Measurements from ENCODE around the gene L2HGDH.
"Not testable (repeated sequence)": the region's sequence is repeated elsewhere in the genome, so short reads cannot be mapped to it uniquely, and the experiment has no call there.

L2HGDH gene

DNA sequence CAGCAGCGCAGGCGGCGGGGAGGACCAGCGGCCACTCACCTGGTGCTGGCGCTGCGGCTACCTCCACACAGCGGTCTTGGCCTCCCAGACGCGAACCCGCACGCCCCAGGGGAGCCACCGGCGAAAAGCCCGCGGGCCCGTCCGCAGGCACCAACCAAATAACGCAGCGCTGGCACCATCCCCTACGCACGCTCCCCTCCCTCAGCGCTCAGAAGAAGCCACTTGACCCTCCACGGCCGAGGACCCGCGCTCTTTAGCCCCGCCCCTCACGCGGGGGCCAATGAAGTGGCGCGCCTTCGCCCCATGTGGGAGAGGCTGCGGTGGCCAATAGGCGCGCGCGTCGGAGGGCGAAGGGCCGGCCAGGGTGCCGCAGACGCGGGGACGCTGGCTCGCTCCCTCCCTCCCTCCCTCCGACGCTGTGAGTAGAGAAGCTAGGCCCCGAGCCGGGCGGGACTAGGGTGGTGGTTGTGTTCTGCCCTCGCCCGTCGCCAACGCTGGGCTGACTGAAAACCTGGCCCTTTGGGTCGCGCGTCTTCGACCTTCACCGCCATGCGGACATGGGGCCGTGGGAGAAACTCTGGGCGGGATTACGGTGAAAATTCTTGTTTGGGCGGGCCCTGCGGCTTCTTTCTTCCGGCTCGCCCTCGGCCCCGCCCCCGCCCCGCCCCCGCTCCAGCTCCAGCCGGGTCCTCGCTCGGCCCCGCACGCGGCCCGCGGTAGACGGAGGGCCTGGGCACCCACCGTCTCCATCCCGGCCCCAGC, at the start of gene L2HGDH, which contains the start of gene DMAC2L:
Gene L2HGDH (minus strand): TSS at position 258 of the 762 bp plus-strand sequence. CDS start 79 bp downstream, at position 179.
Gene DMAC2L (plus strand): TSS at position 353 of the 762 bp plus-strand sequence. CDS start 9,164 bp downstream, outside the sequence.
- Mint-ChIP-seq H3K9me3 (no peaks in the 10 kb centered on the region), H3K27ac (peak within 1 kb of the TSS; percentile 99), H3K4me1 (ENCODE audit: low read depth) (peaks cover 46% of the 10 kb centered on the region), H3K27me3 (no peaks in the 10 kb centered on the region), H3K4me3 (peak within 1 kb of the TSS; percentile 89), H3K36me3 (ENCODE audit: low read depth) (peaks cover 58% of the 10 kb centered on the region)
- DNase-seq, result peak; percentile 93

DNA sequence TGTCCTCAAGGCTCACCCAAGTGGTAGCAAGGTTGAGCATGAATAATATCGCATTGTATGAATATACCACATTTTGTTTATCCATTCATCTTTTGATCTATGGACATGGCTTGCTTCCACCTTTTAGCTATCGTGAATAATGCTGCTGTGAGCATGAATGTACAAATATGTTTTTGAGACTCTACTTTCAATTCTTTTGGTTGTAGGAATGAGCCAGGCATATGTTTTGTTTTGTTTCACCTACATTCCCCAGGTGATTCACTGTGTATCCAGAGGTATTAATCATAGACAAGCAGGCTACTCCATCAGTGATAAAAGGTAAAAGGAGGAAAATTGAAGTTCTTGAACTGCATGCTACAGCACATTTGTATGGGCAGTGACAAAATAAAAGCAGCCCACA, 48.8 kb upstream of the L2HGDH start:
- Mint-ChIP-seq H3K9me3 (peaks cover 5% of the 10 kb centered on the region), H3K4me1 (ENCODE audit: low read depth) (peaks cover 26% of the 10 kb centered on the region), H3K27me3 (no peaks in the 10 kb centered on the region), H3K36me3 (ENCODE audit: low read depth) (peaks cover 30% of the 10 kb centered on the region), H3K27ac (no peak overlapping the region), H3K4me3 (no peak overlapping the region)
- no peak for DNase-seq

DNA sequence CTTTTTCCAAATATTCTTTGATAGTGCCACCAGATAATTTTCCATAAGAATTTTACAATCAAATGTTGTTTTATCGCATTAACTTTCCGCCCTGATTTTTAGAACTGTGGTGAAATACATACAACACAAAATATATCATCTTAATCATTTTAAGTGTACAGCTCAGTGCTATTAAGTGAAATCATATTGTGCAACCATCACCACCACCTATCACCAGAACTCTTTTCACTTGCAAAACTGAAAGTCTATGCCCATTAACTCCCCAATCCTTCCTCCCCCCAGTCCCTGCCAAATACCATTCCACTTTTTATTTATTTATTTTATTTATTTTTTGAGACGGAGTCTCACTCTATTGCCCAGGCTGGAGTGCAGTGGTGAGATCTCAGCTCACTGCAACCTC, 48.1 kb upstream of the L2HGDH start:
- H3K9me3 Mint-ChIP-seq, result peaks cover 5% of the 10 kb centered on the region
- DNase-seq, result no peak
- peaks cover 30% of the 10 kb centered on the region for H3K4me1 Mint-ChIP-seq (ENCODE audit: low read depth)
- no peak overlapping the region for H3K4me3 Mint-ChIP-seq
- H3K27ac Mint-ChIP-seq, result no peak overlapping the region
- no peaks in the 10 kb centered on the region for H3K27me3 Mint-ChIP-seq
- H3K36me3 Mint-ChIP-seq (ENCODE audit: low read depth), result peaks cover 34% of the 10 kb centered on the region

DNA sequence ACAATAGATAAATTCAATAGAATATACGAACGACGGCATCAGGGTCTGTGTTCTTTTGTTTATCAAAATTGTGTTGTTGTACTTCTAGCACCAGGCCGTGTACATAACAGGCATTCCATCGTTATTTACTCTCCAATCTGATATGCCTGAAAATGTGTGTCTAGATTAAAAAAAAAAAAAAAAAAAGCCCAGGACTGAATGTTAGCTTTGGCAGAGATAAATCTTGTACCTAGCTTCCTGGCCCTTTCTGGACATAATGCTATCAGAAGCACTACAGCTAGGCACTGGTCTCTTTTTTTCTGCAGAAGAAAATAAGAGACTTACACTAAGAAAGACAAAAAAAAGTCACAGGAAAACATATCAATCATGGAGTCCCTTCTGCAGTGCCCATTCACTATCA, 47.6 kb upstream of the L2HGDH start:
- peaks cover 34% of the 10 kb centered on the region for H3K36me3 Mint-ChIP-seq (ENCODE audit: low read depth)
- H3K27ac Mint-ChIP-seq, result no peak overlapping the region

DNA sequence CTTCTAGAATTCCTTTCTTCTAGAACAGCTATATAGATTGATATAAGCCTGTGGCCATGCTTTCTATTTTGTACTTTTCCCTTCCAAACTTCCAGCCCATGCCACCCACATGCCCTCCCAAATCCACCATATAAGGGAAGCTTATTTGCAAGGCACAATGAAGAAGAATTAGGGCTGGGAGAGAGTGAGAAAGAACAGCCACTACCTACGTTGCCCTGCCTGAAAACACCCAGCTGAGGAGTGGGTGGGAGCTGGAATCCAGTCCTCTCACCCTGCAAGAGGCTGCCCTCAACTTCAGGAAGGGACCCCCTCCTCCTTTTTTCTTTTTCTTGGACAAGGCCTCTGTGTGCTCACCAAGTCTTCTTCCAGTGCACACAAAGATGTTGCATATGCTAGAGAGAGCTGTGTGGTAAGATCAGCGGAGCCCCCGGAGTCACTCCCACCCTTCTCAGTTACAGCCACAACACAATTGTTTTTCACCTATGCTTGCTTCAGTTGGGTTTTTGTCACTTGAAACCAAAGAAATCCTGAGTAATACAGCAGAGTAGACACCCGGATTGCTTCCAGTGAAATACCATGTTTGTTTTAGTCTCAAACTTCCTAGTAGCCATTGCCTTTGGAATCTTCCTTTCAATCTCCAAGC, 45.8 kb upstream of the L2HGDH start:
- DNase-seq, result no peak
- H3K4me3 Mint-ChIP-seq, result no peak overlapping the region

More for the DNA sequence above, 47.6 kb upstream of the L2HGDH start:
- no peak overlapping the region for H3K4me3 Mint-ChIP-seq
- peaks cover 28% of the 10 kb centered on the region for H3K4me1 Mint-ChIP-seq (ENCODE audit: low read depth)
- no peak for DNase-seq
- peaks cover 5% of the 10 kb centered on the region for H3K9me3 Mint-ChIP-seq
- no peaks in the 10 kb centered on the region for H3K27me3 Mint-ChIP-seq

DNA sequence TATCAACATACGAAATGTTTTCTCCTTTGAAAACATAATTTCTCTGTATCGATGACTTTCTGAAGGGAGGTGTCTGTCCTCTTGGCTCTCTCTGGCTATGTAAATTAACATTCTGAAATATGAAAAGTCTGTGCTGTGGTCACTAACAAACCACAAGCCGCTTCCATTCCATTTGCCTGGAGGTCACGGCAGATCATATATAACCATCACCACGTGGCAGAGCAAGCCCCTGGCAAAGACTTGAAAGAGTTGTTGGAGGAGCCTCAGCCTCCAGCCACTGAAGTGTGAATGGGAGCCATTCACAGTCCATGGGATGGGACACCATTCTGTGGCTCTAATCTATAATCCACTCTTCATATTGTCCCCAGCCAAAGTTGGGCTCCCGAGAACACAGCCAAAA, 45.1 kb upstream of the L2HGDH start:
- Mint-ChIP-seq H3K27me3 (no peaks in the 10 kb centered on the region), H3K4me3 (no peak overlapping the region), H3K36me3 (ENCODE audit: low read depth) (peaks cover 27% of the 10 kb centered on the region), H3K4me1 (ENCODE audit: low read depth) (peaks cover 8% of the 10 kb centered on the region), H3K27ac (no peak overlapping the region), H3K9me3 (no peaks in the 10 kb centered on the region)
- DNase-seq, result no peak

More for the DNA sequence above, 45.8 kb upstream of the L2HGDH start:
- peaks cover 14% of the 10 kb centered on the region for H3K4me1 Mint-ChIP-seq (ENCODE audit: low read depth)
- no peaks in the 10 kb centered on the region for H3K27me3 Mint-ChIP-seq
- H3K9me3 Mint-ChIP-seq, result peaks cover 5% of the 10 kb centered on the region
- H3K27ac Mint-ChIP-seq, result no peak overlapping the region
- peaks cover 33% of the 10 kb centered on the region for H3K36me3 Mint-ChIP-seq (ENCODE audit: low read depth)

DNA sequence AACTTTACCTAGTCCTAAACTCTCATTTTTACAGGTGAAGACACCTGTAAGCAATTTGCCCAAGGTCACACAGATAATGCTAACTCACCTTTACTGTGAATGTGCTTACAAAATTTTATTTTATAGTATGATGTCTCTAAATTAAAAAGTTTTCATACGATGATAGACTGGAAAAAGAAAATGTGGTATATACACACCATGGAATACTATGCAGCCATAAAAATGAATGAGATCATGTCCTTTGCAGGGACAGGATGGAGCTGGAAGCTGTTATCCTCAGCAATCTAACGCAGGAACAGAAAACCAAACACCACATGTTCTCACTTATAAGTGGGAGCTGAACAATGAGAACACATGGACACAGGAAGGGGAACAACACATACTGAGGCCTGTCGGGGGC, 44.3 kb upstream of the L2HGDH start:
- DNase-seq; H3K4me3 Mint-ChIP-seq; H3K27me3 Mint-ChIP-seq; H3K4me1 Mint-ChIP-seq (ENCODE audit: low read depth); H3K9me3 Mint-ChIP-seq; H3K27ac Mint-ChIP-seq: not testable (repeated sequence)
- peaks cover 27% of the 10 kb centered on the region for H3K36me3 Mint-ChIP-seq (ENCODE audit: low read depth)

DNA sequence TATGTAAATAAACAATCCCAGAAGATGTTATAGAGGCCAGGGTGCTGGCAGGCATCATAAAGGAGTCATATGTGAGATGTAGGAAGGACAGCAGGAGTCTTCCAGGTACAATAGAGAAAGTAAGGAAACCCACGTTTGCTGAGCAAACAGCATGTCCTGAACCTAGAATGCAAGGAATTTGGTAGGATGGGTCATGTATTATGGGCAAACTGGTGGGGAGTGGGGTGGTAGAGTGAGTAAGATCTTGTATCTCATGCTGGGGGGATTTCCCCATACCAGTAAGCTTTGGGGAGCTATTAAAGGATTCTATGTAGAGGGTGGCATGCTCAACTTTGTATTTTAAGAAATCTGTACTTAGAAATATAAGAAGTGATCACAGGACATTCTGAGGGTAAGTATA, 43.7 kb upstream of the L2HGDH start:
- H3K9me3 Mint-ChIP-seq, result no peaks in the 10 kb centered on the region
- peaks cover 27% of the 10 kb centered on the region for H3K36me3 Mint-ChIP-seq (ENCODE audit: low read depth)
- no peak for DNase-seq
- H3K27me3 Mint-ChIP-seq, result no peaks in the 10 kb centered on the region
- no peak overlapping the region for H3K4me3 Mint-ChIP-seq
- H3K27ac Mint-ChIP-seq, result no peak overlapping the region
- peaks cover 6% of the 10 kb centered on the region for H3K4me1 Mint-ChIP-seq (ENCODE audit: low read depth)

DNA sequence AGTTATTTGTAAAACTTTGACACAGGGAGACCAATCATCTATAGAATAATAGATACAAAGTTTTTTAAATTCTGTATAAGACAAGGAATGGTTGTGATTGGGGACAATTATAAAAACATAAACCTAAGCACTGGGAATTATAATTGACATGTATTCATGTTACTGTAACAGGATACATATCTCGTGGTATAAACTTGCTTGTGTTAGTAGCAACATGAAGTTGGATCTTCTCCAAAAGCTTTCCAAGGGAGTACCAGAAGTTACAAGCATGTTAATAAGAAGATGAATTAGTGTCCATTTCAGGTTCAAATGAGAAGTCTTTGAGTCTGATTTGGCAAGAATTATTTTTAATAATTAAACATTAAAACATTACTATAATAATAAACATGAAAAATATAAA, 42.5 kb upstream of the L2HGDH start:
- DNase-seq, result no peak
- Mint-ChIP-seq H3K36me3 (ENCODE audit: low read depth) (peaks cover 27% of the 10 kb centered on the region), H3K9me3 (no peaks in the 10 kb centered on the region), H3K27ac (no peak overlapping the region), H3K4me3 (no peak overlapping the region), H3K4me1 (ENCODE audit: low read depth) (peaks cover 4% of the 10 kb centered on the region), H3K27me3 (no peaks in the 10 kb centered on the region)

DNA sequence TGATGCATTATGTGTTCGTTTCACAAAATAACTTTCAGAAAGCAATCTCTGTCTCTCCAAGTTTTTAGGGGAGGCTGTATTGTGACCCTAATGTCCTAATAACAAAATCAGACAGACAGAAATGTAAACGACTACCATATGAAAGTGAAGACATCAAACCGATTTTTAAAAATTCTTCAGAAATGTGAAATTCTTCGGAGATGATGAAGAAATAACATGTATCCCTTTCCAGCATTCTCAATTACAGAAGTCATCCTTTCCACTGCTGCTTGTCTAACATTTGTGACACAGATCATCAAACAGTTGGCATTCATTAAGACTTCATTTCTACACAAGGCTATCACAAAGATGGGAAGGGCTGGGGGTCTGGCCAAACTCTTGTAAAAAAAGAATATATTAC, 41.1 kb upstream of the L2HGDH start:
- Mint-ChIP-seq H3K9me3 (no peaks in the 10 kb centered on the region), H3K36me3 (ENCODE audit: low read depth) (peaks cover 20% of the 10 kb centered on the region), H3K4me1 (ENCODE audit: low read depth) (peaks cover 4% of the 10 kb centered on the region), H3K27me3 (no peaks in the 10 kb centered on the region), H3K4me3 (no peak overlapping the region), H3K27ac (no peak overlapping the region)
- no peak for DNase-seq

DNA sequence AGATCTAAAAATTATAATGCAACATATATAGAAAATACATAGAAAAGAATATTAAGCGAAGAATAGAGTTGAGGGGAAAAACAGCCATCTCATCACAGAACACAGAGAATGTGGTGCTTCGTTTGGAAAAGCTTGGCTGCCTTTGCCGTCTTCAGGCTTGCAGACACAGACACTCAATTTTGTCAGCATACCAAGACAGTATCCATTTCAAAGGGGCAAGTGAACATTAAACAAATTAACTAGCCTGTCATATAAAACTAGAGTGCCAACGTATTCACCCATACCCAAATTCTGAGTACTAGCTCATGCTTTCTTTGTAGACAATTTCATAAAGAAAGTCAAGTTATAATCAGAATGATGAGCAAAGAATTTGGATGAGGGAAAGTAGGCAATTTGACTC, 40.6 kb upstream of the L2HGDH start:
- H3K4me3 Mint-ChIP-seq, result no peak overlapping the region
- peaks cover 4% of the 10 kb centered on the region for H3K4me1 Mint-ChIP-seq (ENCODE audit: low read depth)
- no peak overlapping the region for H3K27ac Mint-ChIP-seq
- H3K27me3 Mint-ChIP-seq, result no peaks in the 10 kb centered on the region
- H3K9me3 Mint-ChIP-seq, result no peaks in the 10 kb centered on the region
- DNase-seq, result no peak
- peaks cover 16% of the 10 kb centered on the region for H3K36me3 Mint-ChIP-seq (ENCODE audit: low read depth)

DNA sequence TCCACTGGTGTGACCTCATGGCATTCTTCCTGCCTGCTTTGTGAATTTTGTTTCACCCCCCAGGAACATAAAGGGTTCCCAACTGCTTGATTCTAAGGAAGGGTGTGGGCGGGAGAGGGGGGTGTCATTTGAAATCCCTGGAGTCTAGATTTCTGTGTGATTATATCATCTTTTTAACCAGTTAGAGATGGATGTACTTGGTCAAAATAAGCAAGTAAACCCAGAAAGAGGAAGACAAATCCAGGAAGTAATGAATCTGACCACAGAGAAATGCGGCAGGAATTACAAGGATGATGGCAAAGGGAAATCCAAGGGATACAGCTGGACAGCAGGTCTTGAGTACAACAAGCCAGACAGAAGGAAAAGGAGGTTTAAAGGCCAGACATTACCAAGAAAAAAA, 38.9 kb upstream of the L2HGDH start:
- H3K36me3 Mint-ChIP-seq (ENCODE audit: low read depth), result peaks cover 5% of the 10 kb centered on the region
- H3K4me3 Mint-ChIP-seq, result no peak overlapping the region
- no peak overlapping the region for H3K27ac Mint-ChIP-seq
- DNase-seq, result no peak
- H3K27me3 Mint-ChIP-seq, result no peaks in the 10 kb centered on the region
- no peaks in the 10 kb centered on the region for H3K9me3 Mint-ChIP-seq
- peaks cover 4% of the 10 kb centered on the region for H3K4me1 Mint-ChIP-seq (ENCODE audit: low read depth)

DNA sequence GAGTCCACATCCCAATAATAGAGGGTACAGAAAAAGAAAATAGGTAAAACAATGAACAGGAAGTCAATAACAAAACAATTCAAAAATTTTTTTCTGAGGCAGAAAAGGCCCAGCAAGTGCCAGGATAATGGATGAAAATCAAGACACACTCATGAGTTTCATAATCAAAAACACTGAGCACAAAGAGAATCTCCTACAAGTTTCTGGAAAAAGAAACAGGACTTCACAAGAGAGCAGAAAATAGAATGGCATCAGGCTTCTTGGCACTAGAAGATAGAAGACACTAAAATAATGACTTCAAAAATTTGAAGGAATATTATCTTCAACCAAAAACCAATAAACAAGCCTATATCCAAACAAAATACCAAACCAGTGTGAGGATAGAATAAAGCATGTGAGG, 36.9 kb upstream of the L2HGDH start:
- Mint-ChIP-seq H3K4me1 (ENCODE audit: low read depth) (peaks cover 13% of the 10 kb centered on the region), H3K27ac (no peak overlapping the region), H3K4me3 (no peak overlapping the region), H3K9me3 (no peaks in the 10 kb centered on the region), H3K27me3 (no peaks in the 10 kb centered on the region), H3K36me3 (ENCODE audit: low read depth) (peaks cover 6% of the 10 kb centered on the region)
- no peak for DNase-seq

DNA sequence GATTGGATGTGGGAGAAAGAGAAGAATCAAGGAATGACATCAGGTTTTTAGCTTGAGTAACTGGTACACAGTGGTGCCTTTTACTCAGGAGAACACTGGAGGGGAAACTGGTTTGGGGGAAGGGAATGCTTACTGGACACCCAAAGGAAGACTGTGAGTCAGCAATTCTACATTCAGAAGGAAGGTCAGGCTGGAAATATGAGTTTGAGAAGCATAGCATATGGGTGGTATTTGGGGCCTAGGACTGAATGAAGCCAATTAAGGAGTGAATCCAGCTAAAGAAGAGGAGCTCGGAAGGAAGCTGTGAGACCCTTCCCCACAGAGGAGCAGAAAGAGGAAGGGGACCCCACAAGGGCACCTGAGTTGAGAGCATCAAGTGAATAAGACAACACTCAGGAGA, 35.5 kb upstream of the L2HGDH start:
- H3K27me3 Mint-ChIP-seq, result no peaks in the 10 kb centered on the region
- H3K9me3 Mint-ChIP-seq, result no peaks in the 10 kb centered on the region

DNA sequence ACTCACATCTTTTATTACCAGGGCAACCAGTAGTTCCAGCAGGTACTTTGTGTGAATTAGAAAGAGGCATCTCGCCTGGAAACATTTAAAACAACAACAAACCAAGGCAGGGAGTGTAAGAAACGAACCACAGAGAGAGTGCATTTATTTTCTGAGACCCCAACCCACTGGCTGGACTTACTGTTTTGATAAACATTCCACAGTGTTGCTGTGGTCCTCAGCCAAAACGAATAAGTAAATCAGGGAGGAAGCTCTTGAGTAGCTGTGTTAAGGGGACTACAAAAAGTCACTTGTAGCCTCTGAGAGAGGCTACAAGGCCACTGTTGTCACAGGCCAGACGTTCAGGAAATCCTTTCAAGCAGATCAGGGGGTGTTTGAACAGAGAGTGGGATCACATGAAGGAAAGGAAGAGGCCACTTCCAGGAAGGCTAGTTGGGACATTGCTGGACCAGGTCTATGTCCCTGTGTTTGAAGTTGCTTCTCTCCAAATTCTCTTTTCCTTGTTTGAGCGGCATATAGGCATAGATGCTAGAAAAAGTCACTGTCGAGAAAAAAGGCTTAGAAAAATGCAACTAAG, 33.9 kb upstream of the L2HGDH start:
- peaks cover 29% of the 10 kb centered on the region for H3K4me1 Mint-ChIP-seq (ENCODE audit: low read depth)
- no peaks in the 10 kb centered on the region for H3K9me3 Mint-ChIP-seq
- no peak for DNase-seq
- no peaks in the 10 kb centered on the region for H3K27me3 Mint-ChIP-seq
- no peak overlapping the region for H3K4me3 Mint-ChIP-seq
- no peak overlapping the region for H3K27ac Mint-ChIP-seq
- peaks cover 8% of the 10 kb centered on the region for H3K36me3 Mint-ChIP-seq (ENCODE audit: low read depth)

More for the DNA sequence above, 35.5 kb upstream of the L2HGDH start:
- peaks cover 6% of the 10 kb centered on the region for H3K36me3 Mint-ChIP-seq (ENCODE audit: low read depth)
- DNase-seq, result no peak
- no peak overlapping the region for H3K4me3 Mint-ChIP-seq
- no peak overlapping the region for H3K27ac Mint-ChIP-seq
- peaks cover 27% of the 10 kb centered on the region for H3K4me1 Mint-ChIP-seq (ENCODE audit: low read depth)

All from activated T-cell treated with anti-CD3 and anti-CD28 coated beads, Interleukin-2, amount 50 U/mL, for 24 hours (primary cell).